GM18868 (cell line): ENCODE results near the gene RAB40B.

Source experiments
- ATAC-seq: cut with Tn5 transposase; IDR thresholded peaks from one replicate; pipeline ENCODE4 v1.9.1; 2021; ENCODE audit warnings: mild to moderate bottlenecking, moderate library complexity; ENCODE audit not compliant: unreplicated experiment

RAB40B gene

GRCh38 chr17:82718986-82719685 is 20.6 kb upstream of the RAB40B start:
- no peak for ATAC-seq

DNA sequence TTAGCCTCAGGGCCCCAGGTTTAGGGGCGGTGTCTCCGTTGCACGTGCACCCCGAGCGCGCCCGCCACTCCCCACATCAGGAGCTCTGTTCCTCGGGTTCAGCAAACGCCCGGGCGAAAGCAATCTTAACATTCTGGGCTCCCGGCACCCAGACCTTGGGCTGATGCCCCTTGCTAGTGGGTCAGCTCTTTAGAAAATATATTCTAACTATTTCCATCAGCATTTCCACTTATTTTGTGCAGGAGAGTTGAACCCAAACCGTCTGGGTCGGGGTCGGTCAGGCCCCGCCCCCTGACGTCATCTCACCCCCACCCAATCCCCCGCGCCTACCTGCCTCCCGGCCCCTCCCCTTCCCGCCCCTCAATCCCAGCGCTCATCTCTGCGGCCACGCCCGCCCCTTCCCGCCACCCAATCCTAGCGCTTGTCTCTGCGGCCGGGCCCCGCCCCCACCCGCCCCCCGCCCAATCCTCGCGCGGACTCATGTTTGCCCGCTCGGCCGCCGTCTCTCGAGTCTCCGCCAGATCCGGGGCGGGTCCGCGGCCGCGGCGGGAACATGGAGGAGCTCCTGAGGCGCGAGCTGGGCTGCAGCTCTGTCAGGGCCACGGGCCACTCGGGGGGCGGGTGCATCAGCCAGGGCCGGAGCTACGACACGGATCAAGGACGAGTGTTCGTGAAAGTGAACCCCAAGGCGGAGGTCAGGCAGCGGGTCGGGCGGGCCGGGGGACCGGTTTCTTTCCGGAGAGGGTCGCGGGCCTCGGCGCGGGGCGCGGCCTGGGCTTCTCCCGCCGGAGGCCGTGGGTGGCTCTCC is 17.9 kb upstream of the RAB40B start, which contains the start of gene FN3KRP:
Gene FN3KRP (plus strand): TSS at position 504 of the 808 bp plus-strand sequence. CDS start 50 bp downstream, at position 554.
- peak; percentile 80 for ATAC-seq

DNA sequence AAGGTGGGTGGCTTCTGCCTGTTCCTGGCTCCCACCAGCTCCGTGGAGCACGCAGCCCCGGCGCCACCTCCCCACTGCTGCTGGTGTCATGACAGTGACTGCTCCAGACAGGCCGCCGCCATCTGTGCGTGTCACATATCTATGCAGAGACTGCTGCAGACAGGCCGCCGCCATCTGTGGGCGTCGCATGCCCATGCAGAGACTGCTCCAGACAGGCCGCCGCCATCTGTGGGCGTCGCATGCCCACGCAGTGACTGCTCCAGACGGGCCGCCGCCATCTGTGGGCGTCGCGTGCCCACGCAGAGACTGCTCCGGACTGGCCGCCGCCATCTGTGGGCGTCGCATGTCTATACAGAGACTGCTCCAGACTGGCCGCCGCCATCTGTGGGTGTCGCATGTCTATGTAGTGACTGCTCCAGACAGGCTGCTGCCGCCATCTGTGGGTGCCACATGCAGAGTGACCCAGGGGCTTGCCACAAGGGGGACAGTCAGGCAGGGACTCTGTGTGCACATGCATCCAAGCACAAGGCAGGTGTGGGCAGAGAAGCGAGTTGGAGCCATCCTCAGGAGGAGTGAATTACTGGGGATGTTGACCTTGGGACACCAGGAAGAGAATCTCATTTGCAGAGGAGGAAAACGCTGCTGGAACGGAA is 14.7 kb upstream of the RAB40B start:
- no peak for ATAC-seq

DNA sequence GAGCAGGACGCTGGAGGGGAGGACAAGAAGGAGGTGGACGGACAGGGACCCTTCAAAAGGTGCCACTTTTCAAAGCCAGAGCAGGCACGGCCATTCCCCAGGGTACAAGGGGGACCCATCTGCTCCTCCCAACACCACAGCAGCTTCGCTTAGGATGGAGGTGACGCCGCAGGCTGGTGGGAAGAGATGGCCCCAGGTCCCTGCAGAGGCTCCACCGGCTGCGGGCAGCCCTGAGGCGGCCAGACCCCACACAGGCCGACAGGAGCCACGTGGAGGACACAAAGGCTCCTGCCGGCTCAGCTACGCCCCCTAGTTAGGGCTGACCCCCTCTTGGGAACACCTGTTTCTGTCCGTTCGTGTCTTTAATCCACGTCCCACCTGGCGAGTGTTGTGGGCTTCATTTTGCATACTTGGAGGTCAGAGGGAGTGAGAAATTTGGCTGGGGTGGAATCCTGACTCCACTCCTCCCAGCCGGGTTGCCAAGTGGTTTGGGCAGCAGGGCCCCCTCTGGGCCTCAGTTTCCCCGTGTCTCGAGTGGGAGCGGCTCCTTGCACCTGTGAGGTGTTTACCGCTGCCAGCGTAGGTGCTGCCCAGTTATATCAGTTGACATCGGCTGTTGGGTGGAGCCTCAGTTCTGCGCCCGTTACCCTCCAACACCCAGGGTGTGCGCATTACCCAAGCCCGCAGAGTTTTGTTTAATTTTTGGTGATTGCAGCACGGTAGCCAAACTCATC is 12.2 kb upstream of the RAB40B start:
- no peak for ATAC-seq

DNA sequence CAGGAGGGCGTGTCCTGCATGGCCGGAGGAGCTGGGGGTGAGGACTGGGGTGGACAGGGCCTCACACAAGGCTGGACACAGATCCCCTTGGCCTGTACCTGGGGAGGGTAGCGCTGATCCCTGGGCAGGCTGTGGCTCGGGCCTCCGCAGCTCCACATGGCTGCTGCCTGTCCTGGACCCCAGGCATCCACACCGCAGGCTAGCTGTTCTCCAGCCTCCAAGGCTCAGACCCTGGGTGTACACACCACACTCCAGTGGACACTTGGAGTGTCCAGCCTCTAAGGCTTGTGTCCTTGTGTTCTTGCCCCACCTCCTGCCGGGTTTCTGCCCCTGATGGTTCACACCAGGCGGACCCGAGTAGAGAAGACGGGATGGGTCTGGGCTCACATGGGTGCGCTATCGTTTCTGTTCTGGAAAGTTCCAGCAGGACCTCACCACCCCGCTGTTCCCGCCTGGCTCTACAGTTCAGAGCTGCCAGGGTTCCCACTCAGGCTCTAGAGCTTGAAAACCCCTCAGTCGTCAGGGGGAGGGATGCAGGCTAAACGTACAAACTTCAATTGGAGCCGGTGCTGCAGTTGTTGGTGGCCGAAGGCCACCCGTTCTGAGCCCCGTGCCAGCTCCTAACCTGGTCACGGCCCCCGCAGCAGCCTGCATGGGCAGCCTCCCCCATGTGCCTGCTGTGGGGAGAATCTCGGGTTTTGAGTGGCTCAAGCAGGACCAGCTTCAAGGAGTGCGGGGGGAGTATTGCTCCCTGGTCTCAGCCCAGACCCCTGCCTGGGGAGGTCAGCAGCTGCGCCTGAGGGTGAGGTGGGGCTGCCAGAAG is 11.4 kb upstream of the RAB40B start:
- no peak for ATAC-seq

GRCh38 chr17:82709024-82709675 is 10.7 kb upstream of the RAB40B start:
- no peak for ATAC-seq

GRCh38 chr17:82705756-82706155 is 7.3 kb upstream of the RAB40B start:
- ATAC-seq, result no peak

DNA sequence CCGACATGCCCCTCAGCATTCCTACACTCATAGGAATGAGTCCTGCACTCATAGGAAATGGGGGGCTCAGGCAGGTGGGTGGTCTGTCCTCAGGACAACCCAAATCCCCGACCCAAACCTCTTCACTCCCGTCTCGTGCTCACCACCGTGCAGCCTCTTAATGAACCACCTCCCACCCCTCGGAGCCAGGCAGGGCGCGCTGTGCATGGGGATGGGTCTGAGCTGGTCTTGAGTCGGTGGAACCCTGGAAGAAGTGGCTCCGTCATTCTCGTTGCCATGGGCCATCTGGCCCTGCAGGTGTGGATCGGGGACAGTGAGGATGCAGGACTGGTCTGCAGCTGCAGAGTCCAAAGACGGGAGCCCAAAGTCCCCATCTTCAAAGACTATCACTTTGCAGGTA is 6.4 kb upstream of the RAB40B start:
- no peak for ATAC-seq

- no peak for ATAC-seq
Observed at GRCh38 chr17:82703935-82704865, 5.7 kb upstream of the RAB40B start.

GRCh38 chr17:82703036-82703745 is 4.7 kb upstream of the RAB40B start:
- ATAC-seq, result no peak

DNA sequence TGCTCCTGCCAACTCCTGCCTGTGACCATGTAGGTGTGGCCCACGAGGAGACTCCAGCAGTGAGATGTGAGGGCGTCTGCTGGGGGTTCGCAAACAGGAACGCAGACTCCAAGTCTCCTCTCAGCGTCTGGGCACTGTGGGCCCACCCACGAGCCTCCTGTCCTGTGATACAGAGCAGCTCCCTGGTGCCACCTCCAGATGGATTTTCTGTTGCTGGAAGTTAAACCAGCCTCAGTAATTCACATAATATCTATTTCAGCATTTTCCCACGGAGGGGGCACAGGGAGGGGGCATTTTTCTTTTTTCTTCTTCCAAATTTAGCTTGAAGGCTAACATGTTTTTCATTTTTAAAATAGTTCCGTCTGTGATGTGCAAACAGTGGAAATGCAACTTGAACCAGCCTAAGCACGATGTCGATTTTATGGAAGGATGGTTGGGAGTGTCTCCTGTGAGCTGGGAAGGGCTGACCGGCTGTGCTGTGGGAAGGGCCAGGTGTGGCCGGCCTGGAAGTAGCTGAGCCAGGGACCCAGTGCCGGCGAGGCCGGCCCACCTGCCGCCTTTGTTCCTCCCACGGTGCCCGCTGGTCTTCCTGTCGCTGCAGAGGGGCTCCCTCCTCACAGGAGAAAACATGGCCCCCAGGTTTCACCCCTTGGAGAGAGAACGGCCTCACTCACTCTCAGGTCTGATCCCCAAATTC is 3.9 kb upstream of the RAB40B start:
- no peak for ATAC-seq

DNA sequence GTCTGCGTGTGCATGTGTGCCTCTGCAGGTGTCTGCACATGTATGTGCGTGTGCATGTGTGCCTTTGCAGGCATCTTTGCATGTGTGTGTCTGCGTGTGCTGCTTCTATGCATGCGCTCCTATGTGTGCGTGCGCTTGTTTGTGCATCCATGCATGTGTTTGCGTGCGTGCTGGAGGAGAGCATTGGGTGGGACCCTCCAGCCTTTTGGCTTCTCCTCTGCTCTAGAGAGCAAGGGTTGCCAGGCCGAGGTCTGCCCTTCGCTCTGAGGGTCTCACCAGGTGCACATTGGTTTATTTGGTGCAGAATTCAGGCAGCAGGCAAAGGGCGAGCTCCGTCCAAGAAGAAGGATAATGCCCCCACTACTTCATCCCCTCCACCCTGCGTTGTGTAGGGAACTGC is 1.1 kb upstream of the RAB40B start:
- no peak for ATAC-seq

- ATAC-seq, result no peak
Observed at GRCh38 chr17:82698974-82699442, 510 bp upstream of the RAB40B start.

DNA sequence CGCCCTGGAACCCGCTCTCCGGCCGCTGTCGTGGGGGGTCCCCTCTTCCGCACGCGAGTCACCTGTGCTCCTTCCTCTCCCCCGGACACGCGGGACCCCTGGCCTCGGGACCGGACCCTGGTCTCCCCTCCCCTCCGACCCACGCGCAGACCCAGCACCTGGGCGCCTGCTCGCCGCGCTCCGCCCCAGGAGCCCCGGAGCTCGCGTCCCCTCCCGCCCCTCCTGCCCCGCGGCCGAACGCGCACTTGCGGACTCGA is 762 bp downstream of the RAB40B start:
- ATAC-seq, result no peak

DNA sequence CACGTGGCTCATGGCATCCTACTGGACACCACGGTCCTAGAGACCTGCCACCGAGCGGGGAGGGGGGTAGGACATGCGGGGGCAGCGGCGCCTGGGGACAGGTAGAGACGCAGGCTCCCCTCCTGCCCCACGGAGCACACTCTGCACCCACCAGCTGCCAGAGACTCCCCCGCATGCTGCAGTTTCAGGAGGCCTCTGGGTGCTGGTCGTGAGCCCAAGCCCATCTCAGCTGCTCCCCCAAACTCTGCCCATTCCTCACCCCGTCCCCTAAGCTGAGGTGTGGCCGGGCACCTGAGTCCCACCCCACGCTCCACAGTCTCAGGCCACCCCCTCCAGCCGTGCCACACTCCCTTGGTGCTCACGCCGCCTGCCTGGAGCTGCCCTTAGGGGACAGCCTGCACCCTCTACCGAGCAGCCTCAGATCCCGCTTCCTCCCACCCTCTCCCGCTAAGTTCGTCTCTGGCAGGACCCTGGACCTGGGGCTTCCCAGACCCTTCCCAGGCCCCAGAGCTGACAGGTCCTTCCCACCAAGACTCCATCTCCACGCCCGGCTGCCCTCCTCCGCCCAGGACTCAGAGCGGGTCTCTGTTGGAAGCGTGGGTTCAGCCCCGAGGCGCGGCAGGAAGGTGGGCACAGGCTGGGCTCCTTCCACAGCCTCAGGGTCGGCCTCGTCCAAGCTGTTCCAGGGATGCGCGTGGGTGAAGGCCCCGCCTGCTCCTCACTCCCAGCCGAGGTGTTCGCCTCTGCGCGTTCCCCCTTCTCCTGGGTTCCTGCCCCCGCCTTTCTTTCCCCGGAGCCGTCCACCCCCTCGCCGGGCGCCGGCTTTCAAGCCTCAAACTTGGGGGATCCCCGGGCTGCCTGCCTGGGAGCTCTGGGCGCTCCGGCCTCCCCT is 1.3 kb downstream of the RAB40B start:
- ATAC-seq, result no peak

DNA sequence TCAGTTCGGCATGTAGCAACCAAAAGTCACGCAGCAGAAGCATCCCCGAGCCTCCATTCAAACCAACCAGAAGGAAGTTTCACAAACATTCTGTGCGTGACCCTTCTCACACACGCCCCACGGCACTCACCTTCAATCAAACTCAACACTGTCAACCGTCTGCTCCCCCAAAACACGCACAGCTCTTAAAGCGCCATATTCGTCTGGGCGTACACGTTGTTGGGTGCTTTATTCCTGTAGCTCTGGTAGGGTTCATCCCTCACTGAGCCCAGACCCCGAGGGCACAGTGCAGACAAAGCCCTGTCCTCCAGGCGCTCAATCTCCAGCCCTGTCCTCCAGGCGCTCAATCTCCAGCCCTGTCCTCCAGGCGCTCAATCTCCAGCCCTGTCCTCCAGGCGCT is 2.2 kb downstream of the RAB40B start:
- ATAC-seq, result no peak

DNA sequence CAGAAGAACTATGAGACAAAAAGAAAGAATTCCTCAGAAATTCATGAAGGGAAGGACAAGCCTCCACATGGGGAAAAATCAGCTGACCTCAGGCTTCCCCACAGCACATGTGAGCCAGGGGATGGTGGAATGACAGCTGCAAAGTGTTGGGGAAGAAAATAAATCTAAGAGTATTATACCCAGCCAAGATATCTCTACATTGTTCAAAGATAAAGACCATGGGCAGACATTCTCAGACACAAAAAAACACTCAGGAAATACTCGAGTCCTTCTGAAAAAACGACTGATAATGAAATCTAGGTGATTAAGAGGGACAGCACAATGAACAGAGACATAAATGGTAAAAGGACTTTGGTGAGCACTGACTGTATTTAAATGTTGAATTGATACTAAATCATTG is 3.9 kb downstream of the RAB40B start:
- ATAC-seq, result no peak
